Activated T-helper 1 cell treated with anti-CD3 and anti-CD28 coated beads, Interleukin-12 subunit alpha, Interleukin-12 subunit beta, Interleukin-2, Interleukin-4 antibody, amounts not matched to agents 30 ng/mL and 10 ng/mL and 1 ng/mL, durations not matched to agents 14 hours and 24 hours and 36 hours (primary cell): ENCODE results near the gene PHLDA2. TPM values are rescaled to one million over a fixed set of nuclear protein-coding genes. Genes with fewer than 3 reads are reported as not detected.

ENCODE experiments used
- DNase-seq: peaks from one replicate; pipeline ENCODE4 v3.0.0; 2021; ENCODE audit warnings: low spot score
- H3K27ac Mint-ChIP-seq: one replicate; pipeline ENCODE4 v1.8.0; 2021; ENCODE audit warnings: mild to moderate bottlenecking, mixed read lengths
- H3K27me3 Mint-ChIP-seq: one replicate; pipeline ENCODE4 v1.8.0; 2022; ENCODE audit warnings: mild to moderate bottlenecking, moderate library complexity, mixed read lengths; ENCODE audit not compliant: insufficient read depth
- H3K36me3 Mint-ChIP-seq: one replicate; pipeline ENCODE4 v1.8.0; 2021; ENCODE audit warnings: low read depth, mixed read lengths
- H3K4me1 Mint-ChIP-seq: one replicate; pipeline ENCODE4 v1.8.0; 2021; ENCODE audit warnings: low read depth, mixed read lengths
- H3K4me3 Mint-ChIP-seq: one replicate; pipeline ENCODE4 v1.8.0; 2021; ENCODE audit warnings: mild to moderate bottlenecking, moderate library complexity, mixed read lengths
- H3K9me3 Mint-ChIP-seq: one replicate; pipeline ENCODE4 v1.8.0; 2021; ENCODE audit warnings: mixed read lengths
- intact Hi-C: fragments of 100-400 bp; cut with micrococcal nuclease; formaldehyde crosslinking; loops from one replicate; pipeline ENCODE4 v1.15.1; 2024
- total RNA-seq: library from RNA; stranded (reverse); gene quantifications from 2 replicates; pipeline ENCODE4 v1.2.3, GENCODE V29; 2022

PHLDA2 gene
- total RNA-seq, 1 donor from 2014 or later = 28.0 TPM

DNA sequence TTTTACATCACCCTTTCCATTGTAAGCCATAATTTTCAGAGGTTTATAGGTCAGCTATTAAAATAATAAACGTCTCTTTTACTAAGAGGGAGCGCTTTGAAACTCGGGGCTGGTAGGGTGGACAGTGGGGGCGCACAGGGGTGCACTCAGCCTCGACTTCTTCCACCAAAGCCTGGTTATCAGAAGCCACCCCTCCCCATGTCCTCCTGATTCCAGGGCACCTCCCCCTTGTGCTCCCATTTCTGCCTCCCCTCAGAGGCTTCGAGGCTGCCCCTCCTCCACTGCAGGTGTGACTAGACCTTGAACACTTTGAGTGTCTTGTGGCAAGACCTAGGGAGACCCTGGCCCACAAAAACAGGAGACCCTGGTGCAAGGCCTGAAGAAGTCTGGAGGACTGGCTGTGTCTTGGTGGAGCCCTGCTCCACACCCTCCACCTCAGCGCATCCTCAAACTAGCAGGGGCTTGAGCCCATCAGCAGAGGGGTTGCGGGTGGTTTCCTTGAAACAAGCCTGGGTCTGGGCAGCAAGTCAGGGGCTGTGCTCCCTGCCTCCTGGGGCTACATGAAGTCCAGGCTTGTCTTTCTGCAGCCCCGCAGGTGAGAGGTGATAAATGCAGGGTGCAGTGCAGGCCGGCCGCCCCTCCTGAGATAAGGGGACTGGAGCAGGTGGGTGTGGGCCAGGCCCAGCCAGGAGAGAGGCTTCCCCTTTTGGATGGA lies 46.7 kb downstream of the PHLDA2 start:
- Mint-ChIP-seq H3K36me3 (no peaks in the 10 kb centered on the region), H3K27me3 (peaks cover 24% of the 10 kb centered on the region), H3K4me1 (no peaks in the 10 kb centered on the region), H3K4me3 (peak overlapping the region; percentile 63), H3K27ac (no peak overlapping the region), H3K9me3 (no peaks in the 10 kb centered on the region)
- no peak for DNase-seq
- intact Hi-C loops = no loop called here

DNA sequence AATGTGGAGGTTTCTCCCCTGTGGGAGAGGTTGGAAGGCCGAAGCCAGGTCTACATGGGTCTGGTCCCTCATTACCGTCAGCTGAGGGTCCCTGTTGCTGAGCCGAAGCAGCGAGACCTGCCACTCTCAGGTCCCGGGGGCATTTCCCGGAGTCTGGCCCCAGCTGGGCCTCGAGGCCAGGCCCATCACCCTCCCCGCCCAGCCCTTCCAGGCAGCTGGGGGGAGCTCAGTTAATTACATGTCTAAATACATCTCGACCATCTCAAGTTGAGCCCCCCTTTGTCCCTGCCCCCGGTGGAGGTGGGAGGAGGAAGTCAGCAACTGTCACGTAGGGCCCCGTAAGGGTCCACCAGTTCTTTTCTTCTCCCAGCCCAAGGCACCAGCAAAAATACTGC lies 47.2 kb downstream of the PHLDA2 start:
- no peak for DNase-seq
- Mint-ChIP-seq H3K4me3 (no peak overlapping the region), H3K4me1 (no peaks in the 10 kb centered on the region), H3K27me3 (peaks cover 20% of the 10 kb centered on the region), H3K9me3 (no peaks in the 10 kb centered on the region), H3K36me3 (no peaks in the 10 kb centered on the region), H3K27ac (no peak overlapping the region)
- intact Hi-C loops = no loop called here

DNA sequence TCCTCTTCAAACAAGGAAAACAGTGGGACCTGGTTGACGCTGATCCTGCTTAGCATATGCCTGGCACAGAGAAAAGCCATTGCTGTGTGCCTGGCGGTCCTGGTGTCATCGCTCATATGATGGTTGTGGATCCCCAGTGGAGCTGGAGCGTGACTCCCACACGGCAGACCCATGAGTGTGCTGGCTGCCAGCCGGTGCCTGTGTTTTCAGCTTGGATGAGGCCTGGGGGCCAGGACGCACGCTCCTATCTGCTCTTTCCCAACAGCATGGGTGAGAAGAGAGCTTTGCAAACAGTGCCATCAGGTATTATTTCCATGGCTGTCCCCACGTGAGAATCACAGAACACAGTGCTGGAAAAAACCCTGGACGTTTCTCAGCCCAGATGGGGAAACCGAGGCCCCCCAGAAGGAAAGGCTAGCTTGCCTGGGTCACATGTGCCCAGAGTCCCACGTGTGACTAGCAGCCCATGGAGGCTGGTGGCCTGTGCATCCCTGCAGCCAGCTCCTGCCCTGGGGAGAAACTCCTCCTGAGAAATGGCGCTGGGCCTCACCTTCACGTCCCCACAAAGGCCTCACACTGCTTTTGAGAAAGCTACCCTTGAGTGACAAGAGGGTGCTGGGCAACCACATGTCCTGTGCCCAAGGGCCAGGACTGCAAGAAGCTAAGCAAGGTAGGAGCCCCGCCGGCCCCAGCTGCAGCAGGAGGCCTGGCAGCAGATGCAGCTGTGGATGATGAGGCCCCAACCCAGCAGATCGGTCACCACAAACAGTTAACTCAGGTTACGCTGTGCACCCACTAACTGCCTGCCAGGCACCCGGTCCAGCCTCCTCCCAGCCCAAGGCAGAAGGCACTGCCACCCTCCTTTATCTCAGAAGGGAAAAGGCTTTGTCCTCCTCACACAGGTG lies 47.9 kb downstream of the PHLDA2 start:
- no peak for DNase-seq
- Mint-ChIP-seq H3K36me3 (no peaks in the 10 kb centered on the region), H3K4me1 (no peaks in the 10 kb centered on the region), H3K27me3 (peaks cover 20% of the 10 kb centered on the region), H3K4me3 (no peak overlapping the region), H3K27ac (no peak overlapping the region), H3K9me3 (no peaks in the 10 kb centered on the region)
- intact Hi-C loops = no loop called here

DNA sequence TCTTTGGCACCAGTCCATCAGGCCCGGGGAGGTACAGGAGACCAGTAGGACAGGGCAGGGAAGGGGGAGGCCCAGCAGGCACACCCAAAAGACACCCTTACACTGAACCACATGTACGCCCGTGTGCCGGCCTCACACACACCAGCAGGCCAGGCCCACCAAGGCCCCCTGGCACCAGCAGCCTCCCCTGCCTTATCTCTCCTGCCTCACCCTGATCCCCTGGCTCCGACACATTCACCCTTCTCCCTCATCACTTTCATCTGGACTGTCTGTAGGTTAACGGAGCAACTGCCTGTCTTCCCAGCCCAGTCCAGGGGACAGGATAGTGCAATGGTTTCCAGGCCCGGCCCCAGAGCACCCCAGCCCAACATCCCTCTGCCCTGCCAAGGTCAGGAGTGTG lies 48.6 kb downstream of the PHLDA2 start:
- DNase-seq = no peak
- Mint-ChIP-seq H3K27me3 (peaks cover 20% of the 10 kb centered on the region), H3K36me3 (no peaks in the 10 kb centered on the region), H3K4me1 (no peaks in the 10 kb centered on the region), H3K9me3 (no peaks in the 10 kb centered on the region), H3K4me3 (no peak overlapping the region), H3K27ac (no peak overlapping the region)
- intact Hi-C loops = no loop called here

DNA sequence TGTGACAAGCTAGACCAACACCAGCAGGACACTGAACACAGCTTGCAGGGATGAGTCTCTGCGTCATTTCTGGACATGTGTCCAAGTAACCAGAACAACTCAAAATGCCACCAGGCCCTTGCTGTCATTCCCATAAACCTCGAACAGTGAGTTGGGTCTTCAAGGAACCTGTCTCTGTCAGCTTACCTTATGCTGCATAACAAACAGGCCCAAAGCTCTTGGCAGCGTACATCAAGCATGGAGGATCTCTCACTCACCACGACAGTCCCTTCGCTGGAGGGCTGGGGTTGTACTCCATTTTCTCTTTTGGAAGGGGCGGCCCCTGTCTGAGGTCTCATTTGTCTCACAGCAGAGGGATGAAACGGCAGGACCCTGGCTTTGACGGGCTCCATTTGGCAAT lies 50.4 kb downstream of the PHLDA2 start:
- Mint-ChIP-seq H3K36me3 (no peaks in the 10 kb centered on the region), H3K27ac (no peak overlapping the region), H3K4me1 (no peaks in the 10 kb centered on the region), H3K27me3 (peaks cover 20% of the 10 kb centered on the region), H3K9me3 (no peaks in the 10 kb centered on the region), H3K4me3 (no peak overlapping the region)
- no peak for DNase-seq
- intact Hi-C loops = no loop called here

Other genes starting within 250 kb of the PHLDA2 start
- 0.66 and 0.67 TPM in 2 replicates for gene KCNQ1OT1, start 229.4 kb downstream of the PHLDA2 start, total RNA-seq
- 3.1 and 3.9 TPM in 2 replicates for gene CDKN1C, start 43.6 kb downstream of the PHLDA2 start, total RNA-seq
- gene NAP1L4, start 62.9 kb upstream of the PHLDA2 start, total RNA-seq = 284 and 285 TPM in 2 replicates
- gene CARS1, start 128.0 kb upstream of the PHLDA2 start, total RNA-seq = 60.5 and 63.6 TPM in 2 replicates
- 1.6 and 1.9 TPM in 2 replicates for gene OSBPL5, start 235.9 kb upstream of the PHLDA2 start, total RNA-seq